Keratinocyte (primary cell): Measurements from ENCODE around the gene RNF151. TPM values are rescaled to one million over a fixed set of nuclear protein-coding genes. Genes with fewer than 3 reads are reported as not detected.
A peak's percentile ranks its signal among the peaks of the same experiment; 100 is the strongest.

ENCODE experiments used
- DNase-seq: peaks from one replicate; pipeline ENCODE4 v3.0.0-alpha.2; 2011; ENCODE audit warnings: low read depth, missing footprints, low spot score
- FAIRE-seq: peaks from 2 replicates; lab custom pipeline; 2011; peaks lifted over from hg19 to GRCh38; lab: Jason Lieb, UNC
- H2AFZ ChIP-seq: 2 replicates; pipeline ENCODE4 v1.6.0; 2012; ENCODE audit warnings: low read length, control low read depth, inconsistent platforms; ENCODE audit not compliant: control insufficient read depth
- H3K27ac ChIP-seq: 2 replicates; pipeline ENCODE4 v1.5.1; 2011; ENCODE audit warnings: low read length; ENCODE audit not compliant: control insufficient read depth, insufficient read depth
- H3K27me3 ChIP-seq: 3 replicates; pipeline ENCODE4 v1.6.0; 2011; ENCODE audit warnings: low read length; ENCODE audit not compliant: control insufficient read depth, insufficient read depth; ENCODE audit errors: extremely low read depth
- H3K36me3 ChIP-seq, 2 experiments: 2 replicates in 1 of 2; 3 replicates in 1 of 2; pipeline ENCODE4 v1.5.1; 2011; ENCODE audit warnings: low read length in 2 of 2, mild to moderate bottlenecking in 1 of 2; ENCODE audit not compliant: control insufficient read depth in 2 of 2, insufficient read depth in 2 of 2; ENCODE audit errors: extremely low read depth in 1 of 2
- H3K4me1 ChIP-seq: 3 replicates; pipeline ENCODE4 v1.5.1; 2011; ENCODE audit warnings: low read length; ENCODE audit not compliant: control insufficient read depth, insufficient read depth; ENCODE audit errors: extremely low read depth
- H3K4me2 ChIP-seq: 3 replicates; pipeline ENCODE4 v1.6.0; 2011; ENCODE audit warnings: low read depth, low read length; ENCODE audit not compliant: control insufficient read depth, insufficient read depth; ENCODE audit errors: extremely low read depth
- H3K4me3 ChIP-seq, 3 experiments: fragments of 200-600 bp in 1 of 3; sonication (generic) in 1 of 3; 2 replicates in 2 of 3; 3 replicates in 1 of 3; pipeline ENCODE4 v1.5.1; 2011 to 2016; ENCODE audit warnings: low read length in 3 of 3, mild to moderate bottlenecking in 3 of 3, control low read depth in 2 of 3, inconsistent platforms in 1 of 3, low read depth in 1 of 3, mixed read lengths in 1 of 3, mixed run types in 1 of 3, moderate library complexity in 1 of 3; ENCODE audit not compliant: control insufficient read depth in 2 of 3, insufficient read depth in 2 of 3; ENCODE audit errors: extremely low read depth in 1 of 3
- H3K79me2 ChIP-seq: 2 replicates; pipeline ENCODE4 v1.6.0; 2012; ENCODE audit warnings: low read length; ENCODE audit not compliant: control insufficient read depth, insufficient read depth
- H3K9ac ChIP-seq: 3 replicates; pipeline ENCODE4 v1.6.0; 2011; ENCODE audit warnings: low read length; ENCODE audit not compliant: control insufficient read depth, insufficient read depth; ENCODE audit errors: extremely low read depth
- H3K9me1 ChIP-seq: 3 replicates; pipeline ENCODE4 v1.6.0; 2011; ENCODE audit warnings: low read length; ENCODE audit not compliant: control insufficient read depth, insufficient read depth; ENCODE audit errors: extremely low read depth
- H3K9me3 ChIP-seq: 2 replicates; pipeline ENCODE4 v1.5.1; 2012; ENCODE audit warnings: low read depth, low read length; ENCODE audit not compliant: control insufficient read depth
- H4K20me1 ChIP-seq: 3 replicates; pipeline ENCODE4 v1.6.0; 2011; ENCODE audit warnings: low read length; ENCODE audit not compliant: control insufficient read depth, insufficient read depth; ENCODE audit errors: extremely low read depth
- EZH2 ChIP-seq: IDR thresholded peaks from one replicate; pipeline ENCODE4 v1.6.1; 2012; ENCODE audit warnings: inconsistent platforms, mild to moderate bottlenecking, low read length, moderate library complexity
- dilution Hi-C: fragments of 300-500 bp; cut with MboI; formaldehyde crosslinking; loops from one replicate; pipeline ENCODE4 v1.7.0; 2020; ENCODE audit warnings: low sequenced_read_pairs; ENCODE audit not compliant: extremely low pct_ligation_motif_present
- polyA plus RNA-seq, 5 experiments: library from polyadenylated mRNA; depleted of rRNA in 3 of 5; stranded (reverse) in 3 of 5; stranded (forward) in 1 of 5; unstranded in 1 of 5; fragments of >200 nt; gene quantifications; 1 replicate in 1 of 5; 2 replicates in 3 of 5; 3 replicates in 1 of 5; pipeline versions ENCODE4 v1.2.1 to v1.2.3, GENCODE V29; 2011 to 2012; ENCODE audit warnings: missing spikeins in 2 of 5, low read depth in 1 of 5, low replicate concordance in 1 of 5
- small RNA-seq, 3 experiments: library from RNA; depleted of rRNA; stranded (forward); fragments of <200 nt; gene quantifications; one replicate each; pipeline ENCODE3, GENCODE V24; 2012; ENCODE audit warnings: low read depth in 3 of 3, low replicate concordance in 1 of 3; ENCODE audit not compliant: insufficient read length in 3 of 3
- TF ChIP-seq, protein P1 (sequence below), 3 experiments: IDR thresholded peaks in 1 of 3; conservative IDR thresholded peaks in 1 of 3; optimal IDR thresholded peaks in 1 of 3; 2 replicates in 2 of 3; 3 replicates in 1 of 3; pipeline versions ENCODE3 to v1.5.1; 2011; ENCODE audit warnings: low read length in 3 of 3, mild to moderate bottlenecking in 3 of 3, moderate library complexity in 2 of 3, control low read depth in 1 of 3, inconsistent platforms in 1 of 3; ENCODE audit not compliant: insufficient read depth in 2 of 3; ENCODE audit errors: extremely low read depth in 1 of 3

The RNF151 gene
- polyA plus RNA-seq, 1 donor (not counting 4 experiments of a cell fraction or from before 2014, with no cell fraction given): not detected

DNA sequence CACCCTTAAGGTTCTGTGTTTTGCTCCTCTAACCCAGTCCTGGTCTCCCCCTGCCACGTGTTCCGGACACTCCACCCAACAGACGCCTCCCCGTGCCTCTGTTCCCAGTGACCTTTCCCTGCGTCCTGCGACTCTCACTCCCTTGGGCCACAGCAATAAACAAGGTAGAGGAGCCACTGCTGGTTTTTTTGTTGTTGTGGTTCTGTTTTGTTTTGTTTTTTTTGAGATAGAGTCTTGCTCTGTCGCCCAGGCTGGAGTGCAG is 49.2 kb downstream of the RNF151 start:
- H3K4me3 ChIP-seq: no peak overlapping the region
- H3K4me1 ChIP-seq: peaks cover 10% of the 10 kb centered on the region
- TF ChIP-seq EZH2: no peak
- TF ChIP-seq, protein P1, sequence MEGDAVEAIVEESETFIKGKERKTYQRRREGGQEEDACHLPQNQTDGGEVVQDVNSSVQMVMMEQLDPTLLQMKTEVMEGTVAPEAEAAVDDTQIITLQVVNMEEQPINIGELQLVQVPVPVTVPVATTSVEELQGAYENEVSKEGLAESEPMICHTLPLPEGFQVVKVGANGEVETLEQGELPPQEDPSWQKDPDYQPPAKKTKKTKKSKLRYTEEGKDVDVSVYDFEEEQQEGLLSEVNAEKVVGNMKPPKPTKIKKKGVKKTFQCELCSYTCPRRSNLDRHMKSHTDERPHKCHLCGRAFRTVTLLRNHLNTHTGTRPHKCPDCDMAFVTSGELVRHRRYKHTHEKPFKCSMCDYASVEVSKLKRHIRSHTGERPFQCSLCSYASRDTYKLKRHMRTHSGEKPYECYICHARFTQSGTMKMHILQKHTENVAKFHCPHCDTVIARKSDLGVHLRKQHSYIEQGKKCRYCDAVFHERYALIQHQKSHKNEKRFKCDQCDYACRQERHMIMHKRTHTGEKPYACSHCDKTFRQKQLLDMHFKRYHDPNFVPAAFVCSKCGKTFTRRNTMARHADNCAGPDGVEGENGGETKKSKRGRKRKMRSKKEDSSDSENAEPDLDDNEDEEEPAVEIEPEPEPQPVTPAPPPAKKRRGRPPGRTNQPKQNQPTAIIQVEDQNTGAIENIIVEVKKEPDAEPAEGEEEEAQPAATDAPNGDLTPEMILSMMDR (optimal IDR thresholded peaks at IDR 0.05 in 1 of 3, IDR thresholded peaks at IDR 0.05 in 1 of 3, conservative IDR thresholded peaks at IDR 0.05 in 1 of 3; ENCODE audit: extremely low read depth in 1 of 3, insufficient read depth in 2 of 3, low read length in 3 of 3): no peak
- no peaks in the 10 kb centered on the region for H3K36me3 ChIP-seq
- no peak for DNase-seq
- H3K27me3 ChIP-seq: peaks cover 23% of the 10 kb centered on the region
- dilution Hi-C loops: no loop called here
- H3K4me2 ChIP-seq: peak overlapping the region; percentile 50
- H3K9me1 ChIP-seq: no peaks in the 10 kb centered on the region
- no peaks in the 10 kb centered on the region for H3K9me3 ChIP-seq
- FAIRE-seq: no peak
- no peaks in the 10 kb centered on the region for H4K20me1 ChIP-seq
- H3K9ac ChIP-seq: peak overlapping the region; percentile 46
- no peak overlapping the region for H2AFZ ChIP-seq
- H3K79me2 ChIP-seq: no peaks in the 10 kb centered on the region
- peak overlapping the region; percentile 29 for H3K27ac ChIP-seq

DNA sequence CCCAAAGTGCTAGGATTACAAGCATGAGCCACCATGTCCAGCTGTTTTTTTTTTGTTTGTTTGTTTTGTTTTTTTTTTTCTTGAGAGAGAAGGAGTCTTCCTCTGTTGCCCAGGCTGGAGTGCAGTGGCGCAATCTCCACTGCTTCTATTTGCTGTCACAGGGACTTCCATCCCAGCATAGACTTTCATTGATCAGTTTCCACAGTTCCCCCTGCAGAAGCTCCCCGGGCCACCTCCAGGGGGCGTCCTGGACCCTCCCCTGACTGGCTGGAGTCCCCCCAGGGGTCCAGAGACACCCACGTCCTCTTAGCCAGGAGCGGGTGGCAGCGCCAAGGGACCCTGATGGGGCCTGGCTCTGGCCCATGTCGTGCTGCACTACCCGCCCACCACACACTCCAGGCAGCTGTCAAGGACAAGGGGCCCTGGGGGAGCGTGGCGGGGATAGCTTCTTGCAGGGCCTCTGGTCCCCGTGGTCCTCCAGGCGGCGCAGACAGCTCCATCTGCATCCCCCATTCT is 49.8 kb downstream of the RNF151 start:
- H2AFZ ChIP-seq: no peak overlapping the region
- no peak overlapping the region for H3K27ac ChIP-seq
- dilution Hi-C loops: no loop called here
- H3K4me1 ChIP-seq: peaks cover 10% of the 10 kb centered on the region
- H3K4me3 ChIP-seq: no peak overlapping the region
- no peak overlapping the region for H3K9ac ChIP-seq
- no peaks in the 10 kb centered on the region for H3K36me3 ChIP-seq
- H3K27me3 ChIP-seq: peaks cover 24% of the 10 kb centered on the region
- no peak for FAIRE-seq
- H3K79me2 ChIP-seq: no peaks in the 10 kb centered on the region
- DNase-seq: no peak
- no peak overlapping the region for H3K4me2 ChIP-seq
- H3K9me3 ChIP-seq: no peaks in the 10 kb centered on the region
- no peaks in the 10 kb centered on the region for H3K9me1 ChIP-seq
- H4K20me1 ChIP-seq: no peaks in the 10 kb centered on the region
- TF ChIP-seq, protein P1 (optimal IDR thresholded peaks at IDR 0.05 in 1 of 3, IDR thresholded peaks at IDR 0.05 in 1 of 3, conservative IDR thresholded peaks at IDR 0.05 in 1 of 3; ENCODE audit: extremely low read depth in 1 of 3, insufficient read depth in 2 of 3, low read length in 3 of 3): peak; percentile 20 to 30 (median 30)
- TF ChIP-seq EZH2: no peak

Small RNA genes within 50 kb of the gene (small RNA-seq; reads per million reads assigned to genes)
- gene AC005363.2: 0 reads per million in 3 experiments
- 0 reads per million in 3 experiments for gene RN7SL219P
- gene SNORA10: 0 reads per million in 3 experiments
- 0 reads per million in 3 experiments for gene SNORA64

Other genes starting within 250 kb of the RNF151 start
- 9.8 to 32.7 TPM (median 10.1 TPM) in 3 replicates for gene NME3, start 195.3 kb upstream of the RNF151 start, polyA plus RNA-seq
- 6.3 to 19.3 TPM (median 7.6 TPM) in 3 replicates for gene EME2, start 194.0 kb upstream of the RNF151 start, polyA plus RNA-seq
- 62.9 to 74.3 TPM (median 68.0 TPM) in 3 replicates for gene MRPS34, start 193.7 kb upstream of the RNF151 start, polyA plus RNA-seq
- 9.5 to 18.3 TPM (median 12.2 TPM) in 3 replicates for gene SPSB3, start 184.3 kb upstream of the RNF151 start, polyA plus RNA-seq
- gene NUBP2, start 183.9 kb upstream of the RNF151 start, polyA plus RNA-seq: 24.4 to 39.4 TPM (median 34.9 TPM) in 3 replicates
- not detected in 3 replicates for gene IGFALS, start 173.2 kb upstream of the RNF151 start, polyA plus RNA-seq
- 17.7 to 31.2 TPM (median 22.2 TPM) in 3 replicates for gene HAGH, start 140.0 kb upstream of the RNF151 start, polyA plus RNA-seq
- 29.4 to 59.5 TPM (median 36.8 TPM) in 3 replicates for gene FAHD1, start 139.7 kb upstream of the RNF151 start, polyA plus RNA-seq
- gene MEIOB, start 94.7 kb upstream of the RNF151 start, polyA plus RNA-seq: not detected in 3 replicates
- 0.09 TPM in 1 of 3 replicates, not detected in the others for gene HS3ST6, start 48.4 kb upstream of the RNF151 start, polyA plus RNA-seq
- gene MSRB1, start 23.7 kb upstream of the RNF151 start, polyA plus RNA-seq: 23.9 to 45.4 TPM (median 25.2 TPM) in 3 replicates
- 0.34 to 0.38 TPM (median 0.37 TPM) in 3 replicates for gene RPL3L, start 12.2 kb upstream of the RNF151 start, polyA plus RNA-seq
- gene NDUFB10, start 7.3 kb upstream of the RNF151 start, polyA plus RNA-seq: 97.9 to 161 TPM (median 107 TPM) in 3 replicates
- gene RPS2, start 2.0 kb upstream of the RNF151 start, polyA plus RNA-seq: 2,750 to 6,036 TPM (median 3,573 TPM) in 3 replicates
- 27.8 to 45.1 TPM (median 40.1 TPM) in 3 replicates for gene TBL3, start 5.2 kb downstream of the RNF151 start, polyA plus RNA-seq
- gene NOXO1, start 14.6 kb downstream of the RNF151 start, polyA plus RNA-seq: 0.38 to 1.1 TPM (median 0.54 TPM) in 3 replicates
- gene GFER, start 17.3 kb downstream of the RNF151 start, polyA plus RNA-seq: 10.3 to 13.4 TPM (median 12.0 TPM) in 3 replicates
- gene SYNGR3, start 23.1 kb downstream of the RNF151 start, polyA plus RNA-seq: 0.12 to 0.30 TPM (median 0.28 TPM) in 3 replicates
- gene ZNF598, start 43.0 kb downstream of the RNF151 start, polyA plus RNA-seq: 18.0 to 35.5 TPM (median 24.0 TPM) in 3 replicates
- gene NPW, start 52.9 kb downstream of the RNF151 start, polyA plus RNA-seq: 0.23 TPM in 1 of 3 replicates, not detected in the others
- 5.9 to 10.1 TPM (median 9.0 TPM) in 3 replicates for gene NHERF2, start 60.0 kb downstream of the RNF151 start, polyA plus RNA-seq
- gene NTHL1, start 81.0 kb downstream of the RNF151 start, polyA plus RNA-seq: 8.5 to 16.0 TPM (median 10.9 TPM) in 3 replicates
- gene TSC2, start 81.1 kb downstream of the RNF151 start, polyA plus RNA-seq: 22.6 to 28.8 TPM (median 23.3 TPM) in 3 replicates
- 10.6 to 22.9 TPM (median 16.4 TPM) in 3 replicates for gene PKD1, start 169.0 kb downstream of the RNF151 start, polyA plus RNA-seq
- 0.44 to 0.91 TPM (median 0.58 TPM) in 3 replicates for gene RAB26, start 181.8 kb downstream of the RNF151 start, polyA plus RNA-seq
- gene TRAF7, start 188.9 kb downstream of the RNF151 start, polyA plus RNA-seq: 38.4 to 52.1 TPM (median 45.9 TPM) in 3 replicates
- 0.01 to 0.45 TPM (median 0.04 TPM) in 3 replicates for gene CASKIN1, start 229.7 kb downstream of the RNF151 start, polyA plus RNA-seq
- gene MLST8, start 238.6 kb downstream of the RNF151 start, polyA plus RNA-seq: 35.7 to 68.9 TPM (median 54.7 TPM) in 3 replicates
- 1.8 to 5.9 TPM (median 3.5 TPM) in 3 replicates for gene BRICD5, start 244.0 kb downstream of the RNF151 start, polyA plus RNA-seq
- gene PGP, start 248.0 kb downstream of the RNF151 start, polyA plus RNA-seq: 10.3 to 18.0 TPM (median 10.4 TPM) in 3 replicates